ENCODE measurements around the gene SETD1B. TPM values are rescaled to one million over a fixed set of nuclear protein-coding genes. Genes with fewer than 3 reads are reported as not detected.

The SETD1B gene
- total RNA-seq, 1 experiment from 2014 or later = 0.96 TPM

- peak; percentile 69 for DNase-seq (ENCODE audit: low read depth)
These were observed 8.5 kb upstream of the SETD1B start for GRCh38 chr12:121795034-121795968.

- peak; percentile 91 for DNase-seq (ENCODE audit: low read depth)
These were observed 6.7 kb upstream of the SETD1B start for GRCh38 chr12:121796855-121797751.

GRCh38 chr12:121797937-121798786, 5.6 kb upstream of the SETD1B start:
- DNase-seq (ENCODE audit: low read depth) = peak; percentile 90

- no peak for DNase-seq (ENCODE audit: low read depth)
These were observed 5.0 kb upstream of the SETD1B start for GRCh38 chr12:121798787-121799155.

GRCh38 chr12:121799156-121799841, 4.5 kb upstream of the SETD1B start:
- peak; percentile 81 for DNase-seq (ENCODE audit: low read depth)

GRCh38 chr12:121799842-121800693, 3.7 kb upstream of the SETD1B start:
- peak; percentile 92 for DNase-seq (ENCODE audit: low read depth)

GRCh38 chr12:121800694-121801594, 2.9 kb upstream of the SETD1B start:
- peak; percentile 82 for DNase-seq (ENCODE audit: low read depth)

- no peak for DNase-seq (ENCODE audit: low read depth)
These were observed 2.0 kb upstream of the SETD1B start for GRCh38 chr12:121801595-121802484.

- DNase-seq (ENCODE audit: low read depth) = no peak
These were observed 1.3 kb upstream of the SETD1B start for GRCh38 chr12:121802485-121802842.

- DNase-seq (ENCODE audit: low read depth) = peak; percentile 94
These were observed 738 bp upstream of the SETD1B start for GRCh38 chr12:121802843-121803698.

GRCh38 chr12:121804417-121805111, 755 bp downstream of the SETD1B start:
- no peak for DNase-seq (ENCODE audit: low read depth)

GRCh38 chr12:121805171-121806008, 1.6 kb downstream of the SETD1B start:
- DNase-seq (ENCODE audit: low read depth) = no peak

GRCh38 chr12:121806009-121806545, 2.3 kb downstream of the SETD1B start:
- DNase-seq (ENCODE audit: low read depth) = no peak

GRCh38 chr12:121806546-121807423, 3.0 kb downstream of the SETD1B start:
- no peak for DNase-seq (ENCODE audit: low read depth)
